Activated CD8-positive, alpha-beta memory T cell treated with anti-CD3 and anti-CD28 coated beads for 24 hours (primary cell): Measurements from ENCODE around the gene WNT1.

ENCODE experiments used
- DNase-seq: peaks from one replicate; pipeline ENCODE4 v3.0.0-alpha.2; 2020

Gene WNT1

DNA sequence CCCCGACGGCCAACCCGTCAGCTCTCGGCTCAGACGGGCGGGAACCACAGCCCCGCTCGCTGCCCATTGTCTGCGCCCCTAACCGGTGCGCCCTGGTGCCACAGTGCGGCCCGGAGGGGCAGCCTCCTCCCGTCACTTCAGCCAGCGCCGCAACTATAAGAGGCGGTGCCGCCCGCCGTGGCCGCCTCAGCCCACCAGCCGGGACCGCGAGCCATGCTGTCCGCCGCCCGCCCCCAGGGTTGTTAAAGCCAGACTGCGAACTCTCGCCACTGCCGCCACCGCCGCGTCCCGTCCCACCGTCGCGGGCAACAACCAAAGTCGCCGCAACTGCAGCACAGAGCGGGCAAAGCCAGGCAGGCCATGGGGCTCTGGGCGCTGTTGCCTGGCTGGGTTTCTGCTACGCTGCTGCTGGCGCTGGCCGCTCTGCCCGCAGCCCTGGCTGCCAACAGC lies at the start of gene WNT1:
Gene WNT1, plus strand, starts transcription at position 32 of the 450 bp plus-strand sequence. Its CDS starts 329 bp downstream, at position 361.
- peak; percentile 70 for DNase-seq

DNA sequence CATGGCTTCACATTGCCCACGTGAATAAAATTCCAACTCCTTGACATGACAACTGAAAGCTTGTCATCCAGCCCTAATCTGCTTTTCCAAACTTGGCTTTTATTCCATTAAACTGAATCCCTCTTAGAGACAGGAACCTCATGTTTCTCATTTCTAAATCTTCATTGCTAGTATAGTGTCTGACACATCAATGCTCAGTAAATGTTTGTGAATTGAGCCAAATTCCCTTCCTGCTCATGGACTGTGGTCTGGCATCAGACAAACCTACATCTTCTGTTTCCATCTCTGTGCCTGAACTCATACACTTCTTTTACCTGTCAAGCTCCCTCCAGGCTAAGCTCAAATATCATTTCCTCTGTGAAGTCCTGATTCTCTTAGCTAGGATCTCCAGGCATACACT lies 48.6 kb upstream of the WNT1 start:
- no peak for DNase-seq

DNA sequence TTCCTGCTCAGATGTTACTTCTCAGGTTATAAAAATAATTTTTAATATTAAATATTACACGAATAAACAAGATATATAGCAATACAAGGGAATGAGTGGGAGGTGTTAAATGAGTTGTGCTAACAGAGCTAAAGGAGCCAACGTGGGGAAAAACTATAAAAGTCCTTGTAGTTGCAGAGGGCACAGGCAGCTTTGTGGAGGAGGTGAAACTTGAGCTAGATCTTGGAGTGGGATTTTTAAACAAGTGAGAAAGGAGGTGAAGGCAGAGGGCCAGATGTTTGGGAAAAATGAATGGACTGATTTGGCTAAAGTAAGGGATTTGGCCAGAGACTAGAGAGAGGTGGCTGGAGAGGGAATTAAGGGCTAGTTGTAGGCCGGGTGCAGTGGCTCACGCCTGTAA lies 47.6 kb upstream of the WNT1 start:
- DNase-seq = no peak

DNA sequence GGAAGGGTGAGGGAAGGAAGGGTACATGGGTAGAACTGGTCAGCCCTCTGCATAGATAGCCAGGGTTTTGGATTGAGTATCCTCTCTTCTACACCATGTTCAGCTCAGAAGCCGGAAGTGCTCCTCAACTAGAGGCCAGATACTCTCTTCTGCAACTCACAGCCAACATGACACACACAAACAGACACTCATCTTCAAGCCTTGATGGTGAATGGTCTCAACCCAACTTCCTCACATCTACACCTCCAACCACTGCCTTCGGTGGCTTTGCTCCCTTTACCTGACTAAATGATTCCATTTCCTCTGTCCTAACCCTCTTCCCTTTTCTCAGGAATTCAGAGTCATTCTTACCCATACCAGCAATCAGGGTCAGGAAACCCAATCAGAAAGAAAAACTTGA lies 45.2 kb upstream of the WNT1 start:
- DNase-seq = no peak

DNA sequence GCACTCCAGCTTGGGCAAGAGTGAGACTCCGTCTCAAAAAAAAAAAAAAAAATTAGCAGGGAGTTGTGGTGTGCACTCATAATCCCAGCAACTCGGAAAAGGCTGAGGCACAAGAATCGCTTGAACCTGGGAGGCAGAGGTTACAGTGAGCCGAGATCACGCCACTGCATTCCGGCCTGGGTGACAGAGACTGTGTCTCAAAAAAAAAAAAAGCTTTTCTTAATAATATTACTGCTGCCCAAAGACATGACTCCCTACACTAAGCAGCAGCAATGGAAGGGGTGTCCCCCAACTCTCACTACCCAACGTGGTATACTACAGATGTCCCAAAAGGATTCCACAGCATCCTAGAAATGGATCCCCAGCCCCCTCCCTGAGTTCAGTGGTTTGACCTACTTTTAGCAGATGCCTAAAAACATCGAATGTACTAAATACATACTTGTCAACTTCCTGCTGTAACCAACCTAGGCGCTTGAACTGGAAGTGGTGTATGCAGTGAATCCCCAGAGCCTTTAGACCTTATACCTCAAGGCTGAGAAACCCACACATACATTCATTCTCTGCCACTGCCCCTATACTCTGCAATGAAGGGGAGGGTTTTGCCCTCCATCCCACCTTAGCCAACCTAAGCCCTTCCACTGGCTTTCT lies 44.3 kb upstream of the WNT1 start:
- no peak for DNase-seq

DNA sequence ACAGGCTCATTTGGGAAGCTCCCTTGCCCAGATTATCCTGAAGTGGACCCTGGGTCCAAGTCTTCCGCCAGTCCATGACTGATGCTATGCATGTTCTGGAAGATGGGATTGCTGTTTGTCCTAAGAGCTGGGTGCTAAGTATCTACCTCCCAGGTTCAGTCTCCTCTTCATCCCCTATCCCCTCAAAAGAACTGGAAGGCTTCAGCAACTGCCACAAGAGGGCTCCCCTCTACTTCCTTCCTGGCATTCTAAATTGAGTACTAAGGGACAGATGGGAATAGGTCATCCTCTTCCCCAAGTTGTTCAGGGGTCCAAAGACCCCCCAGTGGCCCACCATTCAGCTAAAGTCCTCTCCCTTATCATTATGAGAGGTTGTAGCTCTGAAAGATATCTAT lies 43.8 kb upstream of the WNT1 start:
- DNase-seq = no peak

DNA sequence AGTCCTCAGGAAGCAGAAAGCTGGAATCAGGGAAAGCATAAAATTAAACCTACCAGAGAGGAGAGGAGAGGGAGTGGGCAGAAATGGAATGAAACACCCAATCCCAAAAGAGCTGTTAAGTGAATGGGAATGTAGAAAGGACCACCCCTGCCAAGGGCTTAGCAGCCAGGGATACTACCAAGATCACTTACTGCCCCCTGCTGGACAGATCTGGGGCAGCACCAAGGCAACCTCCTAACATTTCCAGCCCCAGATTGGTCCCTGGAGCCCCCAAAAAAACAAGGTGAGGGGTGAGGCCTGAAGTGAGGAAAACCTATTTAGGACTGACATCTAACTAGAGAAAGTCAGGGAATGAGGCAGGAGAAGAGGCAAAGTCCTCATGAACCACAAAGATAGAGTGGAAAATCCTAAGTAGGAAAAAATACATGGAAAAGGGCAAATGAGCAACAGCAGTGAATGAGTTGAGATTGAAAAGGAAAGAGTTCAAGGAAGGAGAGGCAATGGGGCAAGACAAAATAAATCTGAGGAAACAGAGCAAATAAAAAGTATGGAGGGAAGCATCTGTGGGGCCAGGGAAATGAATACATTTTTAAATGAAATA lies 41.6 kb upstream of the WNT1 start:
- DNase-seq = peak; percentile 93

DNA sequence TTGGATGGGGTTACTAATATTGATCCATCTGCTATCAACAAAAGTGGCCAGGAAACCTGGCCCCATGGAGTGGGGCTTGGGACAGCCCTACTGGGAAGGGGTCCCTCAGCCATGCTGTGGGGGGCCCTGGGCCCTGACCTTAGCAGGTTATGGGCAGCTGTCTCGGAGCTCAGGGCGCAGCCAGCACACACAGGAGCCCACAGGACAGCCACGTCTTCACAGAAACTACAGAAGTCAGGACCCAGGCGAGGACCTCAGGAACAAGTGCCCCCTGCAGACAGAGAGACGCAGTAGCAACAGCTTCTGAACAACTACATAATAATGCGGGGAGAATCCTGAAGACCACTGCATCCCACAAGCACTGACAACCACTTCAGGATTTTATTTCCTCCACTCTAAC lies 41.0 kb upstream of the WNT1 start:
- no peak for DNase-seq

DNA sequence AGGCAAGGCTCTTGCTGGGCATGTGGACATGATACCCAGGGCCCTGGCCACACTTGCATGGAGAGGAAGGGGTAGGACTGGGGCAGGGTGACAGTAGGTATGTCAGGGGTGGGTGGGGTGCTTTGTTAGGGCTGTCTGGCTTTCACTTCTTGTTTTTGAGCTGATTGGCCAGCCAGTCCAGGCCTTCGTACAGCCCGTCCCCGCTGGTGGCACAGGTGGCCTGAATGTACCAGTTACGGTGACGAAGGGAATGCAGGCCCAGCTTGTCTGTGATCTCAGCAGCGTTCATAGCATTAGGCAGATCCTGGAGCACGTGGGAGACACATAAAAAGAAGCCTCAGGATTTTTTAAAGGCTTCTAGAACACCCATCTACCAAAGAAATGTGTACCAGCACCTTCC lies 39.3 kb upstream of the WNT1 start:
- DNase-seq = no peak

DNA sequence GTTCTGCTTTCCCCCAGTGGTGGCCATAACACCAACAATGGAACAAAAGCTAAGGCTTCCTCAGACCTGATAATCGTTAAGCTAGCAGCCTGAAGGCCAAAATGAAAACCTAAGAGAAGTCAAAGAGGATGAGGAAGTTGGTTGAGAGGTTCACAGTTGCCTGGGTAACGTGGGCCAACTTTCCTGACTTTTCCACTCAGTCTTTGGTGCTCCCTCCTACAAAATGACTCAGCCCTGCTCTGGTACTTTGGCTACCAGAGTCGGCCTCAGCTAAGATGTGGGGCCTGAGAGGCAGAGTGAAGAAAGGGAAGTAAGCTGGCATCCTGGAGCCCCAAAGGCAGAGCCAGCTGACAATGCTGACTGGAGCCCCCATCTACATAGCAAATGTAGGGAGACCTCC lies 37.9 kb upstream of the WNT1 start:
- DNase-seq = no peak

DNA sequence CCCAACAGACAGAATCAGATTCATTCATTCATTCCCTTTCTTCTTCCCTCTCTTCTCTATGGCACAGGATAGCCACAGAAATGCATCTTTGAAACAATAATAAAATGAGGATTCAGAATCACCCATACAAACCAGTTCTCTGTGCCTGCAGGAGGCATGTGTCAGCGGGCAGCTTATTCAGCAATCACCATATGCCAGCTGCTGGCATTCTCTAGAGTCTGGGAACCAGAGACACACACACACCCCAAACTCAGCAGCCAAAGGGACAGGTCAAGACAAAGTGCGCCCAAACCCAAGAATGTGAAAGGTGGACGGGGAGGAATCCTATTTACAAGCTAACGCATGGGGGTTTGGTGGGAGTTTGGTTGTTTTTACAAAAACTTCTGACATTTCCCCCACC lies 34.9 kb upstream of the WNT1 start:
- no peak for DNase-seq

DNA sequence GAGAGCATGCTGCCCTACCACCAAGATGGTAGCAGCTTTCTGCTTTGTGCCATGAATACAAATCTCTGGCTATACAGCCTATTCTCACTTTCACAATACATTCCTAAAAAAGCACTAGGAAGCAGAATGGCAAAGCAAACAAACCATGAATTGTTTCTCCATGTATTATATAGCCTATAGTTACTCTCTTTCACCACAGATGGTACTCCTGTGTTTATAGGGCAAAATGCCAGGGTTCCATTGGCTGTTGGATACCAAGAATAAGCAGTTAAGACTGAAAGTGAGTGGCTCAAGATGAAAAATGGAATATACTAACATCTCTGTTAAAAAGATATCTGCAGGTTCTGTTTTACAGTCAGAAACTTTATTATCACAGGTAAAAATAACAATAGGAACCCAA lies 31.9 kb upstream of the WNT1 start:
- DNase-seq = no peak

DNA sequence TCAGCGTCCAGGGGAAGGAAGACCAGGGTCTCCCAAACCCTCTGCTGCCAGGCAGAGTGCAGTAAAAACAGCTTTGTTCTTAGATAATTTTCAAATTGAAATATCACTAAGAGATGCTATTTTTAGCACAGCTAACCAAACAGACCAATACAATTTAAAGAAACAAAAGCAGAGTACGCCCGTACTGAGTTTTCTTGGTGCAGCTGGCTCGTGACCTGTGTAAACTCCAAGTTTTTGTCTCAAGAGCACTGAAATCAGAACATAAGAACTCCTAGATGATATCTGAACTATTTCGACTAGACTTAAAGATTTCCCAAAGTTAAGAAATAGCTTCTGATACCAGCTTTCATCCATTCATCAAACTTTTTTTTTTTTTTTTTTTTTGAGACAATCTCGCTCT lies 31.2 kb upstream of the WNT1 start:
- DNase-seq = no peak

DNA sequence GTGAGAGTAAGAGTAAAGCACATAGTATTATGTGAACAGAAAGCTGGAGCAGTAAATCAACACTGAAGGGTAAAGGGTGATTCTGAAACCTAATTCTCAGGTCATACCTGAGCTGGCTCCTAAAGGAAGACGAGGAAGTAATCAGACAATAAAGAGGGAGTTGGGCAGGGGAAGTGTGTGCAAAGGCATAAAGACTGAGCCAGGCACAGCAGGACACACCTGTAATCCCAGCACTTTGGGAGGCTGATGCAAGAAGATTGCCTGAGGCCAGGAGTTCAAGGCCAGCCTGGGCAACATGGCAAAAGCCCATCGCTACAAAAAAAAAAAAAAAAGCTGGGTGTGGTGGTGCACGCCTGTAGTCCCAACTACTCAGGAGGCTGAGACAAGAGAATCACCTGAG lies 30.4 kb upstream of the WNT1 start:
- DNase-seq = no peak

DNA sequence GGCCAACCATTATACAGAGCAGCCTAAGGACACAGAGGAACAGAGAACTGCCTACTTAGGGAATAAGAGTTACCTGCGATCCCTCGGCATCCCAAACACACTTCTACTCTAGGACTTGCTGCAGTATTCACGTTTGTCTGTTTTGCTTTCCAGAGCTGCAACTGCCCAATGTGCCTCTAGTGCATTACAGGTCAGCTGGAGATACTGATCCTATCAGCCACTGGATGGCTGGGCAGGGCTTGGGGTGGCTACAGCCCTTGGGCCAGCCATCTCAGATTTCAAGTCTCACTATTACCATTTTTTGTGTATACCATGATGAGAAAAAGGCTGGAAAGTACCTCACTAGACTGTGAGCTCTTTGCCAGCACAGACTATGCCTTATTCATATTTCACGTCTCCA lies 25.4 kb upstream of the WNT1 start:
- DNase-seq = no peak

DNA sequence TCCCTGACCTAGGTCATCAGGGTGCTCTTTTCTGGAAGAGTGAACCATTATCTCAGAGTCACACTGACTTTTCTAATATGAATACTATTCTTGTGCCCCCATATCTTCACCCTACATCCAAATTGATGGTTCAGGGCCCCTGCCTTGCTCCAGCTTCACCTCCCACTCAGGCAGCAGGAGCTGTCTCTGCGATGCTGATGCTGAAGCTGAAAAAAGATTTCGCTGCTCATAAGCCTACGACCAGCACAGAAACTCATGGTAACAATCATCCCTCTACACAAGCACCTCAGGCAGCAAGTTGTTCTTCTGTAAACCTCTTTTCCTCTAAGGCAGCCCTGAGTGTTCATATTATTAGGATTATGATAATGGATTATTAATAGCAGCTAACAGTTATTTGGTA lies 24.1 kb upstream of the WNT1 start:
- no peak for DNase-seq

DNA sequence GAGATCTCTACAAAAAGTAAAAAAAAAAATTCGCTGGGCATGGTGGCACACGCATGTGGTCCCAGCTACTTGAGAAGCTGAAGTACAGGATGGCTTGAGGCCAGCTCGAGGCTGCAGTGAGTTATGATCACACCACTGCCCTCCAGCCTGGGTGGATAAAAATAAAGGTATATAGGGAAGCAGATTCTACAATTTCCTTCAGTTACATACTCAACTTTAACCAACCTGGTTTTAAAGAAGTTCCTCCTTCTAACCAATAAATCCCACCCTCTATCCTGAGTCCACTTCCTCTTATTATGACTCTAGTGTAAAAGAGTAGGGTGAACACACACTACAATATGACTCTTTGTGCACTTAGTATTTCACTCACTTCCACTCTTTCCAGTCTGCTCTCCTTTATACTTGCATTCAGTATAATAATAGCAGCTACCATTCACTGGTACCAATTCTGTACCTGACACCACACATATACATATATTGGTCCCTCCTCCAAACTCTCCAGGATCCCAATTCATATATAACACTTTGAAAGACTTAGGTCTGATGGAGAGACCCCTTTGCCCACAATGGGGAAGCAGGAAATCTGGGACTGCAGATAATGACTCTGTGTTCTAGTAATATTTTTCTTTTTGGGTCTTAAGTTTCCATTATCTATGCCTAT lies 23.2 kb upstream of the WNT1 start:
- no peak for DNase-seq

DNA sequence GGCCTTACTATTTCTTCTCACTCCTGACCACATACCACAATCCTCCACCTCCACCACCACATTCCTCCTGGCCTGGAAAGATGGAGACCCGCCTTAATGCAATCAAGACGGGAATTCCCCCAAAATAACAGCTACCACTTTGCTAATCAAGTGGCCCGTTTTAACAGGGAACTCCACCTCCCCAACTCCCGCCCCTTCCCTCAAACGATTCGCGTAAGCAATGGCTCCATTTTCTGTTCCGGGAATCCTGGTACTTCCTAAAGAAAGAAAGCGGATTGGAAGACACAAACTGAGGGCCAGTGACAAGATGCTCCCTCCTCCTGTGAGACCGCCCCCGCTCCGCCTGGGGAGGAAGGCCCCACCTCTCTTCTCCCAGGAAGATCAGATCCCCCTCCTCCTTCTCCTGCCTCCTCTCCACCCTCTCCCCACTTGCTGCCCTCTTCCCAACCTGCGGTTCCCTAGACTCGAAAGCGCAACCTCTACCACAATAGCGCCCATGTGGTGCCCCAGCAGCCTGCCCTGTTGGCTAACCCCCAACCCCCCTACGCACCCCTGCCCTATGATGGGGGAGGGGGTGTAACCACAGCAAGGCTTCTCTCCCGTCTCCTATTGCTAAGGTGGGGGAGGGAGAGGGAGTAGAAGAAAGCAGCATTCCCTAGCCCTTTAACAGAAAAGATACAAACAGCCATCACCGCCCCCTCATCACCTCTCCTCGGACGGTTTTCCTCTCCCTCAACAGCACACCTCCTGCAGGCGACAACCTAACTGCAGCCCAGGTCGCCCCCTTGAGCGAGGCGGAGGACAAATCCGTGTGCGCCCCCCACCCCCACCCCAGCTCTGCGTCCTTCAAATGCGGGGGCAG lies 21.6 kb upstream of the WNT1 start:
- DNase-seq = peak; percentile 69

DNA sequence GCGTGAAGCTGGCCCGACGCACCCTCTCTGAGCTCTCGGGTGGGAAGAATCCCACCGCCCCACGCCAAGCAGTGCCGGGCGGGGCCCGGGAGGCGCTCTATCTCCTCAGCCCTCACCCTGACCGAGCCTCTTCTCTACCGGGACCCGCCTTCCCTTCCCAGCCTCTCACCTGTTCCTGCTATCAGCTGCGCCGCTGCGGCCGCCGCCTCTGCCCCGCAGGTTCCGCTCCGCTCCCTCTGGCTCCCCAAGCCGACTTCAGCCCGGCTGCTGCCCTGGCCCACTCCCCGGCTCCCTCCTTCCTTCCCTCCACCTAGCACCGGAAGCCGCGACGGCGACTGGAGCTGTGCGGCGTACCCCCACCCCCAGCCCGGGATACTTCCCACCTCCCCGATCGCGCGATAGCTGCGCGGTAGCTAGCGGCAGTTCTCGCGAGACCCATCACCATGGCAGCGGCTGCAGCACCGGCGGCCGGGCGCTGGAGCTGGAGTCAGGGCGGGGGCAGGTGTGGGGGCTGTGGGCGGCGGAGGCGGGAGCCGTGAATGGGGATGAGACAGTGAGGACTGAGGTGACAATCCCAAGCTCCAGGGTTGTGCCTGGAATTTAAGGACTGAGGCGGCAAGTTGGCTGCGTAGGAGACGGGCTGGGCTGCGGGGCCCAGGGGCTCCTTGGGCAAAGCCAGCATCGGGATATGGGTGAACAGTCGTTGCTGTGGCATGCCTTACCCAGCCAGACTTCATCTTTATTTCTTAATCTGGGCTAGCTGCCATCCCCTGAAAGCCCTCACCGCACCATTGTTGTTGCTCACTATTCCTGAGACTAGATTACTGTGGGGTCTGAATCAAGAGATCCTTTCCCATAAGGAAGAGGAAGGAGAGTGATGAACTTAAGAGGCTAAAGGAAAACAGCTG lies 20.7 kb upstream of the WNT1 start, which contains the start of gene ARF3:
Gene ARF3, minus strand, starts transcription at position 347 of the 908 bp plus-strand sequence. CDS start 16,392 bp downstream, outside the sequence.
- DNase-seq = peak; percentile 96

DNA sequence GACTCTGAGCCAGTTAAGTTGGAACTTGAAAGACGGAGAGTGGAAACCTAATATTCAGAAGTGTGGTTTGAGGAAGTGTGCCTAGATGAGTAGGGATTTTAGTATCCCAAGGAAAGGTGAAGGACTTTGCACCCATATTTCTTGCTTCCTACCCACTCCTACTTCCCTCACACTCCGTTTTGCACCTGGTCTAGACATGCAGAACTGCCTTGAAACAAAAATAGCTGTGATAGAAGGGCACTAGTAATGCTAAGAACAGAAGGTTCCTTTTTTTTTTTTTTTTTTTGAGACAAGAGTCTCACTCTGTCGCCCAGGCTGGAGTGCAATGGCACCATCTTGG lies 20.1 kb upstream of the WNT1 start:
- DNase-seq = no peak

DNA sequence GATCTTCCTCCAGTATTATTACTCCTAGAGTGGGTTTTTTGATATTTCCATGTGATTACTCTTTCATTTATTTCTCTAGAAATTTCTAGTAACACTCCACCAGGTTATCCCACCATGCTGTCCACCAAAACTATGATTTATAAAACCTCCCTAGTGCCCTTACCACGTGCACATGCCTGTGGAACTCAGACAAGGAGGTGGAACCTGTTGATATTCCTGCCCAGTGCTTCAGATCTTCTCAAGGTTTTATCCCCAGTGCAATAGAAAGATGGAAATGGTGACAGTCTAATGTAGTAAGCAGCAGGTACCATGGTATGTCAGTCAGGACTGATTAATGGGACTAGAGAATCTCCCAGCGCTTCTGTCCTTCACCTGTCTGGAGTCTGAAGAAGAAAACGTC lies 17.3 kb upstream of the WNT1 start:
- no peak for DNase-seq

DNA sequence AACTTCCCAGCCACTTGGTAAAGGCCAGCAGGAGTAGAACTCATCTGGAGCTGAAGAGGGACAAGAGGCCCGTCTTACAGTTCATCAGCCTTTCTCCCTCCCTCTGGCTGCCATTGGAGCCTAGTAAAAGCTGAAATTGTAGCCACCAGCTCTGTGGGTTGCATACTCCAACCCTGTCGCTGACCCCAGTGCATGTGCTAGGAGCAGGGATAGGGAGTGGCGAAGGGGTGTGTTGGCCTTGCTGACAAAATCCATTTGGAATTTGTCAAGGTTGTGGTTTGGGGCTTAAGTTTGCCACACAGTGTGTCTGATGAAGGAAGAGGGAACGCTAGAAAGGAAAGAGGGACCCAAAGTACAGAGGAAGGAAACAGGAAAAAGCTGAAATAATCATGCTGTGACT lies 16.8 kb upstream of the WNT1 start:
- no peak for DNase-seq

DNA sequence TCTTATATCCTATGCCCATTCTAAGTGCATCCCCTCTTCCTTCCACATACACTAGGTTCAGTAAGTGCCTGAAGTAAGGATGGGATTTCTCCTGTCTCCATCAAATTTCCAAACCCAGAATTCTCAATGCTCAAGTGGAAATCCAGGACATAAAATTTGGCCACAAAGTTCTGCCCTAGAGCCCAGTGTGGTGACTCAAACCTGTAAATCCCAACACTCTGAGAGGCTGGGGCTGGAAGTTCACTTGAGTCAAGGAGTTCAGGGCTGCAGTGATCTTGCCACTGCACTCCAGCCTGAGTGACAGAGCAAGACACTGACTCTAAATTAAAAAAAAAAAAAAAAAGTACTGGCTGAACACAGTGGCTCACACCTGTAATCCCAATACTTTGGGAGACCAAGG lies 16.3 kb upstream of the WNT1 start:
- no peak for DNase-seq
